ENCODE results near the gene BRD2.
A peak's percentile ranks its signal among the peaks of the same experiment; 100 is the strongest.

BRD2 gene

DNA sequence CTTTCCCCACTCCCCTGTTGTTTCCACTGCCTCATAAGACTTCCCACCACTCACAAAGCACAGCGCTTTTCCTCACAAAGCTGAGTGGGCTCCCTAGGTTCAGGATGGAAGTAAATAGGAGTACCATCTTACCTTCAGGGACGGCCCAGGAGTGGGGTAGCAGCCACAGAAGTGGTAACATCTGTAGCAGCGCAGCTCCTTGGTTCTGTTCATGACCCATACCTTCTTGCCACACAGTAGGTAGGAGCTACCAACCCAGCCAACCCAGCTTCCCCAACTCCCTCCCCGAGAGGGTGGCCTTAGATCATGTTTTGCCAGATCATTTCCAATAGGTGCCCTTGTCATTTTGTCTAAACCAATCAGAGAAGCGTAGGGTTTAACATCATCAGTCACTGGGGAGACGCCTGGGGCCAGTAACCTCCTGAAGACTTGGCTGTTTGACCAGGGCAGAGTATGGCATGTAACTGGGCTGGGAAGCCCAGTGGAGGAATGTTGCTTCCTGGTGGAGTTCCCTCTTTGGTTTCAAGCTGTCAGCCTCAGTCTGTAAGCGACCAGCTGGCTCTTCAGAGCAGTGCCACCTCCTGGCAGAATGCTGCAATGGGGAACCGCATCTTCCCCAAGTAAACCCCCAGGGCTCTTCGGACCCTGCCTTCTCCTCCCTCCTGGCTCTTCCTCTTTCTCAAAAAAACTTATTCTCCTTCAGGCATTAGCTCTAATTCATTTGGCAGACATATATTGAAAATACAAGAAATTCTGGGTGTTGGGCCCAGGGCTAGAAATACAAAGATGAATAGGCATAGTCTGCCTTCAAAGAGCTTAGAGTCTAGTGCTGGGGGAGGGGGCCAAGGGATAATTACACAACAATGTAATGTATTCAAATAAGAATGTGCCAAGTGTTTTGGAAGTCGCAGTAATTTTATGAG, 15.3 kb upstream of the BRD2 start, which contains the start of gene HLA-DMA:
Gene HLA-DMA (minus strand): TSS at position 281 of the 923 bp plus-strand sequence. CDS start 61 bp downstream, at position 220.
- H3K36me3 Mint-ChIP-seq (ENCODE audit: low read depth) = peaks cover 4% of the 10 kb centered on the region
- TF ChIP-seq, protein P1, sequence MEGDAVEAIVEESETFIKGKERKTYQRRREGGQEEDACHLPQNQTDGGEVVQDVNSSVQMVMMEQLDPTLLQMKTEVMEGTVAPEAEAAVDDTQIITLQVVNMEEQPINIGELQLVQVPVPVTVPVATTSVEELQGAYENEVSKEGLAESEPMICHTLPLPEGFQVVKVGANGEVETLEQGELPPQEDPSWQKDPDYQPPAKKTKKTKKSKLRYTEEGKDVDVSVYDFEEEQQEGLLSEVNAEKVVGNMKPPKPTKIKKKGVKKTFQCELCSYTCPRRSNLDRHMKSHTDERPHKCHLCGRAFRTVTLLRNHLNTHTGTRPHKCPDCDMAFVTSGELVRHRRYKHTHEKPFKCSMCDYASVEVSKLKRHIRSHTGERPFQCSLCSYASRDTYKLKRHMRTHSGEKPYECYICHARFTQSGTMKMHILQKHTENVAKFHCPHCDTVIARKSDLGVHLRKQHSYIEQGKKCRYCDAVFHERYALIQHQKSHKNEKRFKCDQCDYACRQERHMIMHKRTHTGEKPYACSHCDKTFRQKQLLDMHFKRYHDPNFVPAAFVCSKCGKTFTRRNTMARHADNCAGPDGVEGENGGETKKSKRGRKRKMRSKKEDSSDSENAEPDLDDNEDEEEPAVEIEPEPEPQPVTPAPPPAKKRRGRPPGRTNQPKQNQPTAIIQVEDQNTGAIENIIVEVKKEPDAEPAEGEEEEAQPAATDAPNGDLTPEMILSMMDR (IDR thresholded peaks at IDR 0.05) = peak; percentile 52
- no peak within 1 kb of the TSS for H3K4me3 Mint-ChIP-seq
- H3K27ac Mint-ChIP-seq = peak within 1 kb of the TSS; percentile 6
- H3K9me3 Mint-ChIP-seq = no peaks in the 10 kb centered on the region
- DNase-seq = peak; percentile 48
- peaks cover 53% of the 10 kb centered on the region for H3K4me1 Mint-ChIP-seq
- peaks cover 11% of the 10 kb centered on the region for H3K27me3 Mint-ChIP-seq (ENCODE audit: low read depth, poor library complexity)

DNA sequence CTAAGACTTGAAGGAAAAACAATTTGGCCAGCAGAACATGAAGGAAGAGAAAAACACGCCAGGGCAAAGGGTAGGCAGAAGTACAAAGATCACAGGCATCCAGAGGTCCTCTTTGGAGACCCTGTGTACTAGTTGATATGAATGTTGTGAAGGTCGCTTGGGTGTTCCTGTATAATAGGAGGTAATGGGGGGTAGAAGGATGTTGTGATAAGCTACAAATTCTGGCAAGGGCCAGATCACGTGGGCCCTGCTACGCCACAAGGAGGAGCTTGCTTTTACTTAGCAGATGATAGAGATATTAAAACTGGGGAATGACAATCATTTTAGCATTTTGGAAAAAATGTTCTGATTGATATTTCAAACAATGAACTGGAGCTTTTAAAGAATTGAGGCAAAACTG, 14.6 kb upstream of the BRD2 start:
- Mint-ChIP-seq H3K27me3 (ENCODE audit: low read depth, poor library complexity) (peaks cover 11% of the 10 kb centered on the region), H3K27ac (peak overlapping the region; percentile 6), H3K9me3 (no peaks in the 10 kb centered on the region), H3K4me3 (no peak overlapping the region), H3K36me3 (ENCODE audit: low read depth) (peaks cover 5% of the 10 kb centered on the region), H3K4me1 (peaks cover 46% of the 10 kb centered on the region)
- TF ChIP-seq, protein P1 (IDR thresholded peaks at IDR 0.05) = no peak
- no peak for DNase-seq

DNA sequence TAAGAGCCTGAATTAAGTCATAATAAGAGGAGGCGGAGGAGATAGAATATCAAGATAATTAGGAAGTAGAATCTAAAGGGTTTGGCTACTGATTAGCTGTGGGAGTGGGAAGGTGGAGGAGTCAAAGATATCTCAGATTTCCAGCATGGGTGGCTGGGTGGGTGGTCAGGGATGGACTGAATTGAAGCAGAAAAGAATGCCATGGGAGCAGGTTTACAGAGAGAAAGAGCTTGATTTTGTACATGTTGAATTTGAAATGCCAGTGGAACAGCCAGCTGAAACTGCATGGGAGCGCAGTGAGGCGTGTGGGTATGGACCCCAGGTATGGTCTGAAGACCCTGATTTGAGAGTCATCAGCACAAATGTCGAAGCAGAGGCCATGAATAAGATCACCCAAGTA, 14.1 kb upstream of the BRD2 start:
- H3K9me3 Mint-ChIP-seq = no peaks in the 10 kb centered on the region
- peaks cover 11% of the 10 kb centered on the region for H3K27me3 Mint-ChIP-seq (ENCODE audit: low read depth, poor library complexity)
- TF ChIP-seq, protein P1 (IDR thresholded peaks at IDR 0.05) = no peak
- H3K27ac Mint-ChIP-seq = no peak overlapping the region
- H3K4me1 Mint-ChIP-seq = peaks cover 42% of the 10 kb centered on the region
- H3K4me3 Mint-ChIP-seq = peak overlapping the region; percentile 29
- H3K36me3 Mint-ChIP-seq (ENCODE audit: low read depth) = peaks cover 5% of the 10 kb centered on the region
- no peak for DNase-seq

DNA sequence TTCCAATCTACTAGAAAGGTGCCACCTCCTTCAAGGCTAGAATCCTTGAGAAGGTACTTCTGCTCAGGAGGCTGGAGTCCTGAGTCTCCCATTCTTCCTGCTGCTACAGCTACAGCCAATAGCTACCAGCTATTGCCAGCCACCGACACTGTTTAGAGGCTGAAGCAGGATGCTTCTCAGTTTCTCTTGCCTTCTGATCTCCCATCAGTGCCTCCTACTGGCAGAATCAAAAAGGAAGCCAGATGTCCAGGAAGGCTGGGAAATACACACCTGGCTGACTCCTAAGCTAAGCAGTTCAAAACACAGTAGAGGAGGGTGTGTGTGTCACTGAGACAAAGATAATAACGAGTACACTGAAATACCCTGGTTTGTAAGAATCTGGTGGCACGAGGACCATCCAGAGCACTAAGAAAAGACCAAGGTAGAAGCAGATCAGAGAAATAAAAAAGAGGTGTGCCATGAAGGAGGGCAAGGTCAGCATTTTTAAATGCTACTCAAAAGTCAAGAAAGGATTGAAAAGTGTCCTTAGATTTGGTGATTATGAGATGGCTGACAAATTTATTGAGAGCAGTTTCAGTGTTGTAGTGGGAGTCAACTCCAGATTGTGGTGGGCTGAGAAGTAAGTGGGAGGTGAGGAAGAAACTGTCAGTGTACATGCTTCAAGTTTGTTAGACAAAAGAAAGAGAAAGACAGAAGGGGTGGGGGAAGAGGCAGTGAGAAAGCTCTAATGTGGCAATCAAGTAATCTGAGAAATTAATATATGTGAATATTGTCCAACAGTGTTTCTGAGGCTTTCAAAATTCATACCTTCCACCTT, 13.2 kb upstream of the BRD2 start:
- no peak overlapping the region for H3K27ac Mint-ChIP-seq
- H3K4me3 Mint-ChIP-seq = no peak overlapping the region
- H3K4me1 Mint-ChIP-seq = peaks cover 40% of the 10 kb centered on the region
- no peak for DNase-seq
- no peaks in the 10 kb centered on the region for H3K9me3 Mint-ChIP-seq
- peaks cover 5% of the 10 kb centered on the region for H3K36me3 Mint-ChIP-seq (ENCODE audit: low read depth)
- TF ChIP-seq, protein P1 (IDR thresholded peaks at IDR 0.05) = peak; percentile 29
- peaks cover 11% of the 10 kb centered on the region for H3K27me3 Mint-ChIP-seq (ENCODE audit: low read depth, poor library complexity)

DNA sequence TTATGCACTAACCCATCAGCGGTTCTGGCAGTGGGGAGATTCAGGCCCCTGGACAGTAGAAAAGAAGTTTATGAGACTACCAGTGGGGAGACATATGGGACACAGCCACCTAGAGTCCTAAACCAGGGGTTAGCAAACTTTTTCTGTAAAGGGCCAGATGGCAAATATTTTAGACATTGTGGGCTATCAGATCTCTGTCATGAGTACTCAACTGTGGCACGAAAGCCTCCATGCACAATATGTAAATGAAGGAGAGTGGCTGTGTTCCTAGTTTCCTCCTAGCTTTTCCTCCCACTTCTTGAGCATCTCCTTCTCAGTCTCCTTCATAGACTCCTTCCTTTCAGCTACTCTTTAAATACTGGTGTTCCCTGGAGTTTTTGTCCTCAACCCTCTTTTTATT, 12.2 kb upstream of the BRD2 start:
- no peak for DNase-seq
- peaks cover 11% of the 10 kb centered on the region for H3K27me3 Mint-ChIP-seq (ENCODE audit: low read depth, poor library complexity)
- H3K27ac Mint-ChIP-seq = no peak overlapping the region
- H3K36me3 Mint-ChIP-seq (ENCODE audit: low read depth) = peaks cover 10% of the 10 kb centered on the region
- peaks cover 1% of the 10 kb centered on the region for H3K9me3 Mint-ChIP-seq
- H3K4me1 Mint-ChIP-seq = peaks cover 37% of the 10 kb centered on the region
- no peak overlapping the region for H3K4me3 Mint-ChIP-seq
- TF ChIP-seq, protein P1 (IDR thresholded peaks at IDR 0.05) = no peak

Measured in nephron progenitor cell (in vitro differentiated cells).